ENCODE data around the gene VAC14. TPM values are rescaled to one million over a fixed set of nuclear protein-coding genes. Genes with fewer than 3 reads are reported as not detected.

The VAC14 gene
- total RNA-seq, 1 donor from 2014 or later: 20.6 TPM

- no peak for DNase-seq
Measured at GRCh38 chr16:70723740-70724145, 77.2 kb downstream of the VAC14 start.

- no peak for DNase-seq
Measured at GRCh38 chr16:70721202-70721963, 79.6 kb downstream of the VAC14 start.

- DNase-seq: no peak
Measured at GRCh38 chr16:70720425-70721201, 80.3 kb downstream of the VAC14 start.

- DNase-seq: no peak
Measured at GRCh38 chr16:70717065-70717464, 83.9 kb downstream of the VAC14 start.

- no peak for DNase-seq
Measured at GRCh38 chr16:70715860-70716357, 85.0 kb downstream of the VAC14 start.

- DNase-seq: peak; percentile 51
Measured at GRCh38 chr16:70715055-70715858, 85.7 kb downstream of the VAC14 start.

- no peak for DNase-seq
Measured at GRCh38 chr16:70714581-70715054, 86.3 kb downstream of the VAC14 start.

- DNase-seq: no peak
Measured at GRCh38 chr16:70713824-70714223, 87.1 kb downstream of the VAC14 start.

- DNase-seq: no peak
Measured at GRCh38 chr16:70713342-70713741, 87.6 kb downstream of the VAC14 start.

GRCh38 chr16:70712942-70713341 is 88.0 kb downstream of the VAC14 start:
- no peak for DNase-seq

GRCh38 chr16:70712359-70712758 is 88.6 kb downstream of the VAC14 start:
- DNase-seq: no peak

- no peak for DNase-seq
Measured at GRCh38 chr16:70711211-70712031, 89.5 kb downstream of the VAC14 start.

GRCh38 chr16:70710422-70711210 is 90.3 kb downstream of the VAC14 start:
- no peak for DNase-seq

GRCh38 chr16:70709942-70710341 is 91.0 kb downstream of the VAC14 start:
- DNase-seq: no peak

- no peak for DNase-seq
Measured at GRCh38 chr16:70709457-70709856, 91.5 kb downstream of the VAC14 start.

- no peak for DNase-seq
Measured at GRCh38 chr16:70708366-70709246, 92.4 kb downstream of the VAC14 start.

- DNase-seq: peak; percentile 56
Measured at GRCh38 chr16:70706948-70707465, 94.0 kb downstream of the VAC14 start.

- no peak for DNase-seq
Measured at GRCh38 chr16:70705056-70705455, 95.9 kb downstream of the VAC14 start.

GRCh38 chr16:70704586-70704985 is 96.4 kb downstream of the VAC14 start:
- DNase-seq: no peak
